GM10248 (cell line): ENCODE measurements around the gene SSH2.

Experiments
- CTCF ChIA-PET: fragments of 300-600 bp; sonication (Branson Sonifier 250); formaldehyde crosslinking; extraction: SDS; loops from one replicate; lab custom pipeline; 2021; ENCODE audit warnings: antibody characterized with exemption; lab: Yijun Ruan, JAX
- POLR2A ChIA-PET: fragments of 350-650 bp; sonication (Branson Sonifier 250); formaldehyde crosslinking; extraction: SDS; loops from one replicate; lab custom pipeline; 2020; ENCODE audit warnings: antibody characterized with exemption; lab: Yijun Ruan, JAX
- DNase-seq: peaks from one replicate; pipeline ENCODE4 v3.0.0; 2012; ENCODE audit errors: extremely low spot score
- CTCF ChIP-seq: IDR thresholded peaks from 2 replicates; pipeline ENCODE4 v1.5.1; 2012; ENCODE audit warnings: mild to moderate bottlenecking, low read depth; ENCODE audit errors: extremely low read depth, missing control alignments, control extremely low read depth

Gene SSH2

GRCh38 chr17:29577385-29578211, 352.4 kb downstream of the SSH2 start:
- ChIA-PET CTCF (interaction anchor here (0.9 to 14.3 kb wide), 5 partner anchors 9 to 208 kb away, joined by 3 to 172 read pairs (median 61); partner anchors contain the start of genes ANKRD13B and GIT1), POLR2A (interaction anchor here (0.6 kb wide), 1 partner anchor 1024 kb away, joined by 3 read pairs; no protein-coding TSS in a partner anchor)
- no peak for DNase-seq
- no peak for TF ChIP-seq CTCF

GRCh38 chr17:29577001-29577370, 353.0 kb downstream of the SSH2 start:
- TF ChIP-seq CTCF, result no peak
- no peak for DNase-seq
- POLR2A ChIA-PET, result no interaction called here
- CTCF ChIA-PET, result interaction anchor here (1.1 to 14.3 kb wide), 4 partner anchors 10 to 207 kb away, joined by 5 to 172 read pairs (median 102); partner anchors contain the start of genes ANKRD13B and GIT1

- POLR2A ChIA-PET, result no interaction called here
- DNase-seq, result no peak
- TF ChIP-seq CTCF, result no peak
- CTCF ChIA-PET, result interaction anchor here (1.1 to 14.3 kb wide), 6 partner anchors 10 to 431 kb away, joined by 3 to 172 read pairs (median 33); partner anchors contain the start of genes ANKRD13B and GIT1
Measured at GRCh38 chr17:29576214-29577000, 353.6 kb downstream of the SSH2 start.
